GM23338 (cell line): ENCODE results near the gene NHERF1. TPM values are rescaled to one million over a fixed set of nuclear protein-coding genes. Genes with fewer than 3 reads are reported as not detected.

Experiments
- ATAC-seq: fragments of 200-7000 bp; cut with Tn5 transposase; 3 replicates; pipeline ENCODE4 v1.9.1; 2020
- DNase-seq: peaks from one replicate; pipeline ENCODE4 v3.0.0-alpha.2; 2015; ENCODE audit warnings: low spot score
- H2AFZ ChIP-seq: fragments of 200-600 bp; sonication (generic); 2 replicates; pipeline ENCODE4 v1.8.0; 2016; ENCODE audit warnings: antibody characterized with exemption, mild to moderate bottlenecking, moderate library complexity
- H3F3A ChIP-seq: fragments of 200-600 bp; sonication (generic); replicated peaks from 2 replicates; pipeline ENCODE4 v1.8.0; 2017; ENCODE audit warnings: antibody characterized with exemption, mixed run types, low read depth
- H3K27ac ChIP-seq: fragments of 200-600 bp; sonication (generic); 2 replicates; pipeline ENCODE4 v1.6.1; 2016; ENCODE audit warnings: low read depth
- H3K27me3 ChIP-seq: fragments of 200-600 bp; sonication (generic); 2 replicates; pipeline ENCODE4 v1.8.0; 2016; ENCODE audit warnings: mild to moderate bottlenecking, mixed run types, moderate library complexity; ENCODE audit not compliant: insufficient read depth
- H3K36me3 ChIP-seq: fragments of 200-600 bp; sonication (generic); 2 replicates; pipeline ENCODE4 v1.8.0; 2016; ENCODE audit warnings: mild to moderate bottlenecking; ENCODE audit not compliant: insufficient read depth
- H3K4me1 ChIP-seq: fragments of 200-600 bp; sonication (generic); 2 replicates; pipeline ENCODE4 v1.8.0; 2016; ENCODE audit warnings: mild to moderate bottlenecking, moderate library complexity; ENCODE audit not compliant: insufficient read depth
- H3K4me2 ChIP-seq: fragments of 200-600 bp; sonication (generic); 2 replicates; pipeline ENCODE4 v1.7.1; 2017; ENCODE audit warnings: mixed run types
- H3K4me3 ChIP-seq: fragments of 200-600 bp; sonication (generic); 2 replicates; pipeline ENCODE4 v1.6.1; 2016; ENCODE audit warnings: mixed run types
- H3K79me2 ChIP-seq: fragments of 200-600 bp; sonication (generic); replicated peaks from 2 replicates; pipeline ENCODE4 v1.8.0; 2017; ENCODE audit warnings: mild to moderate bottlenecking; ENCODE audit not compliant: insufficient read depth
- H3K9me2 ChIP-seq: fragments of 200-600 bp; sonication (generic); 2 replicates; pipeline ENCODE4 v1.8.0; 2017; ENCODE audit not compliant: insufficient read depth
- H4K20me1 ChIP-seq: fragments of 200-600 bp; sonication (generic); replicated peaks from 2 replicates; pipeline ENCODE4 v1.8.0; 2017; ENCODE audit warnings: mild to moderate bottlenecking; ENCODE audit not compliant: insufficient read depth
- H3K27ac Mint-ChIP-seq: 2 replicates; pipeline ENCODE4 v1.8.0; 2020; ENCODE audit warnings: inconsistent platforms, mild to moderate bottlenecking, moderate library complexity, mixed read lengths
- H3K27me3 Mint-ChIP-seq: 3 replicates; pipeline ENCODE4 v1.8.0; 2022; ENCODE audit warnings: low read depth, mild to moderate bottlenecking, moderate library complexity, mixed read lengths, inconsistent platforms; ENCODE audit not compliant: insufficient read depth, poor library complexity
- H3K36me3 Mint-ChIP-seq: 3 replicates; pipeline ENCODE4 v1.8.0; 2021; ENCODE audit warnings: low read depth, mild to moderate bottlenecking, inconsistent platforms, moderate library complexity, mixed read lengths
- H3K4me1 Mint-ChIP-seq: 3 replicates; pipeline ENCODE4 v1.8.0; 2020; ENCODE audit warnings: mild to moderate bottlenecking, inconsistent platforms, mixed read lengths
- H3K4me3 Mint-ChIP-seq: 3 replicates; pipeline ENCODE4 v1.8.0; 2021; ENCODE audit warnings: moderate library complexity, mild to moderate bottlenecking, inconsistent platforms, mixed read lengths
- H3K9me3 Mint-ChIP-seq: 3 replicates; pipeline ENCODE4 v1.8.0; 2020; ENCODE audit warnings: moderate library complexity, mild to moderate bottlenecking, inconsistent platforms, mixed read lengths
- CREB1 ChIP-seq: fragments of 250-450 bp; sonication (Bioruptor Pico); IDR thresholded peaks from 2 replicates; pipeline ENCODE4 v1.5.0; 2020; ENCODE audit warnings: low read depth, mild to moderate bottlenecking, moderate library complexity
- ETS1 ChIP-seq: IDR thresholded peaks from 2 replicates; pipeline ENCODE4 v1.6.1; 2016; ENCODE audit warnings: antibody characterized with exemption
- EZH2 ChIP-seq: fragments of 200-600 bp; sonication (generic); IDR thresholded peaks from one replicate; pipeline ENCODE4 v1.8.0; 2017; ENCODE audit warnings: antibody characterized with exemption, mild to moderate bottlenecking, low read depth; ENCODE audit not compliant: unreplicated experiment
- EZH2phosphoT487 ChIP-seq: fragments of 200-600 bp; sonication (generic); IDR thresholded peaks from one replicate; pipeline ENCODE4 v1.8.1; 2018; ENCODE audit warnings: antibody characterized with exemption; ENCODE audit not compliant: unreplicated experiment
- NANOG ChIP-seq: IDR thresholded peaks from 2 replicates; pipeline ENCODE4 v1.6.1; 2016; ENCODE audit warnings: antibody characterized with exemption, borderline replicate concordance
- POLR2AphosphoS5 ChIP-seq: IDR thresholded peaks from 2 replicates; pipeline ENCODE4 v1.6.1; 2016; ENCODE audit warnings: antibody characterized with exemption, low read depth
- REST ChIP-seq: IDR thresholded peaks from one replicate; pipeline ENCODE4 v1.6.1; 2018; ENCODE audit warnings: antibody characterized with exemption; ENCODE audit not compliant: unreplicated experiment
- STAT1 ChIP-seq: IDR thresholded peaks from one replicate; pipeline ENCODE4 v1.6.1; 2016; ENCODE audit warnings: antibody characterized with exemption; ENCODE audit not compliant: unreplicated experiment
- ZNF114 ChIP-seq: fragments of 250-450 bp; sonication (Bioruptor Pico); IDR thresholded peaks from 2 replicates; pipeline ENCODE4 v1.5.0; 2020; ENCODE audit warnings: mild to moderate bottlenecking, moderate library complexity
- ZNF331 ChIP-seq: fragments of 250-450 bp; sonication (Bioruptor Pico); IDR thresholded peaks from 2 replicates; pipeline ENCODE4 v1.5.0; 2020; ENCODE audit warnings: low read depth, mild to moderate bottlenecking, moderate library complexity
- polyA plus RNA-seq: library from polyadenylated mRNA; unstranded; fragments of >200 nt; fragmentation: Nextera tagmentation; extraction: Ambion mirVana; gene quantifications from 2 replicates; pipeline ENCODE4 v1.2.1, GENCODE V29; 2016
- total RNA-seq: library from RNA; depleted of rRNA; stranded (reverse); fragments of >200 nt; shearing (Covaris generic); gene quantifications from 2 replicates; pipeline ENCODE4 v1.2.3, GENCODE V29; 2014

Gene NHERF1
- total and polyA plus RNA-seq, 2 experiments from 2014 or later = 48.8 to 100 TPM

GRCh38 chr17:74746922-74747321, 1.5 kb upstream of the NHERF1 start:
- Histone ChIP-seq H3K79me2 (peaks cover 29% of the 10 kb centered on the region), H3K36me3 (no peaks in the 10 kb centered on the region), H3K9me2 (no peaks in the 10 kb centered on the region), H3K4me2 (peak overlapping the region; percentile 88), H3F3A (peaks cover 6% of the 10 kb centered on the region; the same call in 1 of the 2 replicates), H2AFZ (no peak overlapping the region), H3K27ac (no peak overlapping the region), H3K4me1 (peaks cover 55% of the 10 kb centered on the region), H3K4me3 (peak overlapping the region; percentile 94), H4K20me1 (peaks cover 18% of the 10 kb centered on the region), H3K27me3 (no peaks in the 10 kb centered on the region)
- Mint-ChIP-seq H3K27ac (peak overlapping the region; percentile 67; the same call in 1 of the 2 replicates), H3K27me3 (peaks cover 34% of the 10 kb centered on the region), H3K4me3 (no peak overlapping the region; the same call in 2 of the 3 replicates), H3K4me1 (peaks cover 60% of the 10 kb centered on the region), H3K36me3 (peaks cover 7% of the 10 kb centered on the region), H3K9me3 (no peaks in the 10 kb centered on the region)
- DNase-seq (no peak), ATAC-seq (no peak)
- TF ChIP-seq REST = no peak
- no peak for TF ChIP-seq ZNF114
- TF ChIP-seq NANOG = no peak
- TF ChIP-seq ETS1 = no peak
- TF ChIP-seq STAT1 = no peak
- no peak for TF ChIP-seq EZH2phosphoT487
- no peak for TF ChIP-seq EZH2
- TF ChIP-seq CREB1 (CRISPR knock-in tag) = no peak
- no peak for TF ChIP-seq ZNF331

- no peak for DNase-seq
- no peak overlapping the region; the same call in 1 of the 2 replicates for H2AFZ ChIP-seq
- no peak overlapping the region for H3K27ac ChIP-seq
- Mint-ChIP-seq H3K27me3 (peaks cover 35% of the 10 kb centered on the region), H3K9me3 (no peaks in the 10 kb centered on the region), H3K4me3 (peak overlapping the region; percentile 57; the same call in 2 of the 3 replicates), H3K36me3 (peaks cover 16% of the 10 kb centered on the region), H3K27ac (no peak overlapping the region), H3K4me1 (peaks cover 66% of the 10 kb centered on the region)
- H3K36me3 ChIP-seq = no peaks in the 10 kb centered on the region
- no peak for ATAC-seq
- TF ChIP-seq ETS1 (0 out of 2 replicates have a peak, but pooled peaks have one; percentile 4), POLR2AphosphoS5 (no peak)
- H3K9me2 ChIP-seq = no peaks in the 10 kb centered on the region
- peaks cover 42% of the 10 kb centered on the region for H3K79me2 ChIP-seq
- H4K20me1 ChIP-seq = peaks cover 27% of the 10 kb centered on the region
- H3K4me2 ChIP-seq = peak overlapping the region; percentile 88
- no peaks in the 10 kb centered on the region for H3K27me3 ChIP-seq
- H3K4me3 ChIP-seq = peak overlapping the region; percentile 94
- peaks cover 55% of the 10 kb centered on the region for H3K4me1 ChIP-seq
- H3F3A ChIP-seq = peaks cover 6% of the 10 kb centered on the region; the same call in 1 of the 2 replicates
Measured at GRCh38 chr17:74748279-74748528, 224 bp upstream of the NHERF1 start.
